IMR-90 (cell line): ENCODE results near the gene ENPP7.

Source experiments
- BHLHE40 ChIP-seq: fragments of 150-350 bp; IDR thresholded peaks from 2 replicates; pipeline ENCODE4 v1.6.1; 2016; ENCODE audit warnings: mild to moderate bottlenecking, low read depth, low read length
- CEBPB ChIP-seq: IDR thresholded peaks from 2 replicates; pipeline ENCODE4 v1.6.1; 2012; ENCODE audit warnings: low read depth, low read length, improper control_type of control experiment
- CHD1 ChIP-seq: IDR thresholded peaks from 2 replicates; pipeline ENCODE4 v1.6.1; 2012; ENCODE audit warnings: low read depth, low read length, improper control_type of control experiment
- CTCF ChIP-seq: conservative IDR thresholded peaks from 2 replicates; pipeline ENCODE4 v1.5.1; 2012; ENCODE audit warnings: mild to moderate bottlenecking, low read depth, low read length, improper control_type of control experiment
- ELK1 ChIP-seq: fragments of 150-350 bp; IDR thresholded peaks from 2 replicates; pipeline ENCODE4 v1.6.1; 2016; ENCODE audit warnings: low read depth, mild to moderate bottlenecking, low read length, moderate library complexity, borderline replicate concordance
- FOS ChIP-seq: fragments of 150-350 bp; IDR thresholded peaks from 2 replicates; pipeline ENCODE4 v1.6.1; 2016; ENCODE audit warnings: low read depth, low read length
- MAZ ChIP-seq: IDR thresholded peaks from 2 replicates; pipeline ENCODE4 v1.6.1; 2012; ENCODE audit warnings: low read depth, mild to moderate bottlenecking, low read length, improper control_type of control experiment, moderate library complexity, borderline replicate concordance
- MXI1 ChIP-seq: IDR thresholded peaks from 2 replicates; pipeline ENCODE4 v1.6.1; 2012; ENCODE audit warnings: low read depth, mild to moderate bottlenecking, low read length, moderate library complexity, borderline replicate concordance
- POLR2A ChIP-seq: IDR thresholded peaks from 2 replicates; pipeline ENCODE4 v1.6.1; 2012; ENCODE audit warnings: mild to moderate bottlenecking, low read depth, low read length
- RAD21 ChIP-seq: IDR thresholded peaks from 2 replicates; pipeline ENCODE4 v1.6.1; 2012; ENCODE audit warnings: low read length, improper control_type of control experiment
- SMC3 ChIP-seq: fragments of 150-350 bp; IDR thresholded peaks from 2 replicates; pipeline ENCODE4 v1.6.1; 2016; ENCODE audit warnings: low read depth, mild to moderate bottlenecking, antibody characterized with exemption, low read length, moderate library complexity
- USF2 ChIP-seq: fragments of 150-350 bp; IDR thresholded peaks from 2 replicates; pipeline ENCODE4 v1.6.1; 2017; ENCODE audit warnings: mild to moderate bottlenecking, antibody characterized with exemption, low read length, low read depth

- TF ChIP-seq SMC3 (no peak), RAD21 (no peak), POLR2A (no peak), CTCF (no peak), MAZ (no peak), BHLHE40 (no peak), USF2 (no peak), FOS (no peak), ELK1 (no peak), CEBPB (no peak), CHD1 (no peak), MXI1 (no peak)
Measured at GRCh38 chr17:79790805-79791734, 60.3 kb downstream of the ENPP7 start.
